SH-SY5Y (cell line): ENCODE data around the gene DLG1.

Experiments used
- GATA2 ChIP-seq: IDR thresholded peaks from 2 replicates; pipeline ENCODE4 v1.6.1; 2011; ENCODE audit warnings: mild to moderate bottlenecking, low read depth, low read length
- GATA3 ChIP-seq: IDR thresholded peaks from 2 replicates; pipeline ENCODE4 v1.6.1; 2011; ENCODE audit warnings: low read depth, mild to moderate bottlenecking, low read length, moderate library complexity

- TF ChIP-seq GATA3 (no peak), GATA2 (no peak)
Observed at GRCh38 chr3:197178998-197179397, 119.4 kb downstream of the DLG1 start.
